ENCODE results near the gene HNRNPAB. TPM values are rescaled to one million over a fixed set of nuclear protein-coding genes. Genes with fewer than 3 reads are reported as not detected.

Gene HNRNPAB
- total and polyA plus RNA-seq, 2 experiments from 2014 or later: 47.6 to 117 TPM

GRCh38 chr5:178192244-178192643 lies 12.1 kb upstream of the HNRNPAB start:
- Histone ChIP-seq H3K27me3 (replicated peaks; ENCODE audit: insufficient read depth) (peaks cover 13% of the 10 kb centered on the region), H3K9me2 (ENCODE audit: insufficient read depth) (no peaks in the 10 kb centered on the region), H3F3A (ENCODE audit: insufficient read depth) (no peaks in the 10 kb centered on the region), H3K9me3 (ENCODE audit: low read depth) (no peaks in the 10 kb centered on the region), H2AFZ (no peak overlapping the region), H3K4me2 (ENCODE audit: unreplicated experiment) (no peak overlapping the region), H3K36me3 (ENCODE audit: low read depth) (no peaks in the 10 kb centered on the region), H3K9ac (no peak overlapping the region), H3K4me1 (ENCODE audit: insufficient read depth) (0 out of 2 replicates have a peak, but pooled peaks cover 3% of the 10 kb centered on the region), H3K27ac (no peak overlapping the region), H3K4me3 (no peak overlapping the region), H3K79me2 (ENCODE audit: insufficient read depth) (no peaks in the 10 kb centered on the region), H4K20me1 (ENCODE audit: insufficient read depth) (no peaks in the 10 kb centered on the region)
- 34 to 36% methylated on average over 2 of the region's 2 CpGs for WGBS, 2 experiments (ENCODE audit: low coverage in 1 of 2, low lambda C conversion rate in 2 of 2, missing lambda C conversion rate in 2 of 2)
- in situ Hi-C loops (cut with MboI): no loop called here
- TF ChIP-seq EZH2 (IDR thresholded peaks at IDR 0.05; ENCODE audit: insufficient read depth, poor library complexity, severe bottlenecking): no peak
- no peak for TF ChIP-seq EZH2phosphoT487 (IDR thresholded peaks at IDR 0.05; ENCODE audit: insufficient read depth, low read depth)
- peak; percentile 34 for DNase-seq

- H4K20me1 ChIP-seq (ENCODE audit: insufficient read depth): no peaks in the 10 kb centered on the region
- no peaks in the 10 kb centered on the region for H3K79me2 ChIP-seq (ENCODE audit: insufficient read depth)
- H3K27me3 ChIP-seq (replicated peaks; ENCODE audit: insufficient read depth): peaks cover 13% of the 10 kb centered on the region
- no peaks in the 10 kb centered on the region for H3K9me3 ChIP-seq (ENCODE audit: low read depth)
- DNase-seq: no peak
- H3K4me3 ChIP-seq: no peak overlapping the region
- no peaks in the 10 kb centered on the region for H3K9me2 ChIP-seq (ENCODE audit: insufficient read depth)
- TF ChIP-seq EZH2 (IDR thresholded peaks at IDR 0.05; ENCODE audit: insufficient read depth, poor library complexity, severe bottlenecking): no peak
- no peak for TF ChIP-seq EZH2phosphoT487 (IDR thresholded peaks at IDR 0.05; ENCODE audit: insufficient read depth, low read depth)
- no peak overlapping the region for H3K27ac ChIP-seq
- H3K9ac ChIP-seq: no peak overlapping the region
- no peaks in the 10 kb centered on the region for H3F3A ChIP-seq (ENCODE audit: insufficient read depth)
- in situ Hi-C loops (cut with MboI): no loop called here
- no peak overlapping the region for H3K4me2 ChIP-seq (ENCODE audit: unreplicated experiment)
- WGBS, 2 experiments (ENCODE audit: low coverage in 1 of 2, low lambda C conversion rate in 2 of 2, missing lambda C conversion rate in 2 of 2): 52 to 65% methylated on average over 7 of the region's 7 CpGs
- 0 out of 2 replicates have a peak, but pooled peaks cover 3% of the 10 kb centered on the region for H3K4me1 ChIP-seq (ENCODE audit: insufficient read depth)
- no peak overlapping the region for H2AFZ ChIP-seq
- no peaks in the 10 kb centered on the region for H3K36me3 ChIP-seq (ENCODE audit: low read depth)
Measured at GRCh38 chr5:178192787-178193186, 11.5 kb upstream of the HNRNPAB start.

DNA sequence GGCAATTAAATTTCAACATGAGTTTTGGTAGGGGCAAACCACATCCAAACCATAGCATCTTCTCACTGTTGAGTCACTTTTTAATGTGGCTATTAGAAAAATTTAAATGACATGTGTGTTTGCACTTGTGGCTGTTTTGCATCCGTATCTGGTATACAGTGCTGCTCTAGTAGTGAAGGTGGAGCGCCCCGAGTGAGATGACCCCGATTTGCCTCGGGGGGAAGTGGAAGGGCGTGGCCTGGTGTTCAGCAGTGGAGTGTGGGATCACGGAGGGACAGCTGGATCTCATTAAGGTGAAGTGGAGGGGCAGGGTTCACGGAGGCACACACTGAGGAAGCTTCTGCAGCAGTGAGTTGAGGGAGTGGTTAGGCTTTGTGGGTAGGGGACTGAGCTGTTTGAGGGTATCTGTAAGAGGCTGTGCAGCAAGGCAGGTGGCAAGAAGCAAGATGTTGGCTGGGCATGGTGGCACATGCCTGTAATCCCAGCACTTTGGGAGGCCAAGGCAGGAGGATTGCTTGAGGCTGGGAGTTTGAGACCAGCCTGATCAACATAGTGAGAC lies 11.0 kb upstream of the HNRNPAB start:
- H3K79me2 ChIP-seq (ENCODE audit: insufficient read depth): no peaks in the 10 kb centered on the region
- H3K36me3 ChIP-seq (ENCODE audit: low read depth): no peaks in the 10 kb centered on the region
- in situ Hi-C loops (cut with MboI): no loop called here
- H3K4me1 ChIP-seq (ENCODE audit: insufficient read depth): 0 out of 2 replicates have a peak, but pooled peaks cover 3% of the 10 kb centered on the region
- no peaks in the 10 kb centered on the region for H3K9me2 ChIP-seq (ENCODE audit: insufficient read depth)
- DNase-seq: no peak
- TF ChIP-seq EZH2 (IDR thresholded peaks at IDR 0.05; ENCODE audit: insufficient read depth, poor library complexity, severe bottlenecking) (no peak), EZH2phosphoT487 (IDR thresholded peaks at IDR 0.05; ENCODE audit: insufficient read depth, low read depth) (no peak)
- H2AFZ ChIP-seq: no peak overlapping the region
- no peak overlapping the region for H3K4me2 ChIP-seq (ENCODE audit: unreplicated experiment)
- no peak overlapping the region for H3K4me3 ChIP-seq
- no peak overlapping the region for H3K9ac ChIP-seq
- H3K27me3 ChIP-seq (replicated peaks; ENCODE audit: insufficient read depth): peaks cover 13% of the 10 kb centered on the region
- no peaks in the 10 kb centered on the region for H3F3A ChIP-seq (ENCODE audit: insufficient read depth)
- no peaks in the 10 kb centered on the region for H4K20me1 ChIP-seq (ENCODE audit: insufficient read depth)
- H3K9me3 ChIP-seq (ENCODE audit: low read depth): no peaks in the 10 kb centered on the region
- 27 to 31% methylated on average over 8 of the region's 8 CpGs for WGBS, 2 experiments (ENCODE audit: low coverage in 1 of 2, low lambda C conversion rate in 2 of 2, missing lambda C conversion rate in 2 of 2)
- H3K27ac ChIP-seq: no peak overlapping the region

- DNase-seq: no peak
- no peak overlapping the region for H3K9ac ChIP-seq
- H3F3A ChIP-seq (ENCODE audit: insufficient read depth): no peaks in the 10 kb centered on the region
- TF ChIP-seq EZH2 (IDR thresholded peaks at IDR 0.05; ENCODE audit: insufficient read depth, poor library complexity, severe bottlenecking) (no peak), EZH2phosphoT487 (IDR thresholded peaks at IDR 0.05; ENCODE audit: insufficient read depth, low read depth) (no peak)
- H3K27me3 ChIP-seq (replicated peaks; ENCODE audit: insufficient read depth): peaks cover 13% of the 10 kb centered on the region
- no peaks in the 10 kb centered on the region for H3K36me3 ChIP-seq (ENCODE audit: low read depth)
- H3K9me2 ChIP-seq (ENCODE audit: insufficient read depth): no peaks in the 10 kb centered on the region
- in situ Hi-C loops (cut with MboI): no loop called here
- no peaks in the 10 kb centered on the region for H3K79me2 ChIP-seq (ENCODE audit: insufficient read depth)
- 0 out of 2 replicates have a peak, but pooled peaks cover 3% of the 10 kb centered on the region for H3K4me1 ChIP-seq (ENCODE audit: insufficient read depth)
- no peaks in the 10 kb centered on the region for H4K20me1 ChIP-seq (ENCODE audit: insufficient read depth)
- no peak overlapping the region for H3K4me2 ChIP-seq (ENCODE audit: unreplicated experiment)
- H2AFZ ChIP-seq: no peak overlapping the region
- H3K4me3 ChIP-seq: no peak overlapping the region
- 31 to 37% methylated on average over 7 of the region's 7 CpGs for WGBS, 2 experiments (ENCODE audit: low coverage in 1 of 2, low lambda C conversion rate in 2 of 2, missing lambda C conversion rate in 2 of 2)
- H3K9me3 ChIP-seq (ENCODE audit: low read depth): no peaks in the 10 kb centered on the region
- H3K27ac ChIP-seq: no peak overlapping the region
Measured at GRCh38 chr5:178194026-178194425, 10.3 kb upstream of the HNRNPAB start.
